SK-N-SH (cell line): ENCODE results near the gene WTIP. TPM values are rescaled to one million over a fixed set of nuclear protein-coding genes. Genes with fewer than 3 reads are reported as not detected.
A peak's percentile ranks its signal among the peaks of the same experiment; 100 is the strongest.

Experiments used
- CTCF ChIA-PET: fragments of 300-600, 350-600 bp; formaldehyde crosslinking; extraction: SDS; loops from one replicate; lab custom pipeline; 2021; lab: Yijun Ruan, JAX
- POLR2A ChIA-PET: fragments of 350-600 bp; sonication (Branson Sonifier 250); formaldehyde crosslinking; extraction: SDS; loops from one replicate; lab custom pipeline; 2020; ENCODE audit warnings: antibody characterized with exemption, inconsistent platforms; lab: Yijun Ruan, JAX
- DNase-seq: peaks from one replicate; pipeline ENCODE4 v3.0.0; 2012
- H2AFZ ChIP-seq: fragments of 200-600 bp; sonication (generic); 2 replicates; pipeline ENCODE4 v1.8.1; 2016; ENCODE audit warnings: antibody characterized with exemption, mild to moderate bottlenecking, low read depth
- H3F3A ChIP-seq: fragments of 200-600 bp; sonication (generic); replicated peaks from 2 replicates; pipeline ENCODE3; 2016; ENCODE audit warnings: antibody characterized with exemption, mild to moderate bottlenecking; ENCODE audit not compliant: insufficient read depth
- H3K27ac ChIP-seq, 2 experiments: fragments of 200-500 bp in 1 of 2; fragments of 200-600 bp in 1 of 2; sonication (Bioruptor generic) in 1 of 2; sonication (generic), shearing (Covaris generic) in 1 of 2; 2 replicates each; pipeline versions ENCODE4 v1.5.1 to v1.6.1; 2014 to 2016; ENCODE audit warnings: low read depth in 2 of 2, inconsistent platforms in 1 of 2, low read length in 1 of 2, mild to moderate bottlenecking in 1 of 2, mixed read lengths in 1 of 2
- H3K27me3 ChIP-seq: fragments of 200-600 bp; sonication (generic), shearing (Covaris generic); 2 replicates; pipeline ENCODE4 v1.6.1; 2016; ENCODE audit warnings: mixed run types; ENCODE audit not compliant: insufficient read depth
- H3K36me3 ChIP-seq, 2 experiments: fragments of 200-500 bp in 1 of 2; fragments of 200-600 bp in 1 of 2; sonication (Bioruptor generic) in 1 of 2; sonication (generic) in 1 of 2; replicated peaks in 1 of 2; 2 replicates each; pipeline versions ENCODE3 to v1.5.1; 2014 to 2016; ENCODE audit warnings: low read length in 1 of 2, mild to moderate bottlenecking in 1 of 2; ENCODE audit not compliant: insufficient read depth in 2 of 2, control insufficient read depth in 1 of 2
- H3K4me1 ChIP-seq, 2 experiments: fragments of 200-500 bp in 1 of 2; fragments of 200-600 bp in 1 of 2; sonication (Bioruptor generic) in 1 of 2; sonication (generic), shearing (Covaris generic) in 1 of 2; 2 replicates each; pipeline versions ENCODE4 v1.5.1 to v1.6.1; 2014 to 2016; ENCODE audit warnings: low read depth in 1 of 2, low read length in 1 of 2, mixed run types in 1 of 2; ENCODE audit not compliant: insufficient read depth in 2 of 2, control insufficient read depth in 1 of 2
- H3K4me2 ChIP-seq: fragments of 200-600 bp; sonication (generic), shearing (Covaris generic); 2 replicates; pipeline ENCODE4 v1.6.1; 2017; ENCODE audit warnings: mixed run types
- H3K4me3 ChIP-seq, 2 experiments: fragments of 200-500 bp in 1 of 2; fragments of 200-600 bp in 1 of 2; sonication (Bioruptor generic) in 1 of 2; sonication (generic), shearing (Covaris generic) in 1 of 2; 2 replicates each; pipeline versions ENCODE4 v1.5.1 to v1.8.1; 2014 to 2016; ENCODE audit warnings: low read depth in 2 of 2, inconsistent platforms in 1 of 2, low read length in 1 of 2, mild to moderate bottlenecking in 1 of 2, mixed read lengths in 1 of 2, moderate library complexity in 1 of 2
- H3K79me2 ChIP-seq: fragments of 200-600 bp; sonication (generic); 2 replicates; pipeline ENCODE4 v1.8.1; 2017; ENCODE audit warnings: mild to moderate bottlenecking; ENCODE audit not compliant: insufficient read depth
- H3K9ac ChIP-seq: fragments of 200-600 bp; sonication (generic); 2 replicates; pipeline ENCODE4 v1.6.1; 2017; ENCODE audit warnings: mixed run types
- H3K9me2 ChIP-seq: fragments of 200-600 bp; sonication (generic); 2 replicates; pipeline ENCODE4 v1.6.1; 2017; ENCODE audit warnings: mixed run types
- H3K9me3 ChIP-seq: fragments of 200-600 bp; sonication (generic); 2 replicates; pipeline ENCODE4 v1.6.1; 2017; ENCODE audit warnings: mixed run types, mild to moderate bottlenecking, moderate library complexity
- H4K20me1 ChIP-seq: fragments of 200-600 bp; sonication (generic); 2 replicates; pipeline ENCODE4 v1.6.1; 2017; ENCODE audit warnings: mild to moderate bottlenecking, mixed run types; ENCODE audit not compliant: insufficient read depth
- CTCF ChIP-seq: fragments of 200-600 bp; sonication (generic); IDR thresholded peaks from 2 replicates; pipeline ENCODE4 v1.6.1; 2017; ENCODE audit warnings: antibody characterized with exemption, mild to moderate bottlenecking, moderate library complexity
- ELF1 ChIP-seq: IDR thresholded peaks from 2 replicates; pipeline ENCODE4 v1.4.0; 2012
- FOSL2 ChIP-seq: IDR thresholded peaks from 2 replicates; pipeline ENCODE4 v1.4.0; 2012; ENCODE audit warnings: low read depth, mild to moderate bottlenecking, moderate library complexity, borderline replicate concordance
- FOXM1 ChIP-seq: IDR thresholded peaks from 2 replicates; pipeline ENCODE4 v1.4.0; 2012; ENCODE audit warnings: low read depth, mild to moderate bottlenecking
- GABPA ChIP-seq: IDR thresholded peaks from 2 replicates; pipeline ENCODE4 v1.4.0; 2012; ENCODE audit warnings: low read depth, mild to moderate bottlenecking
- GATA2 ChIP-seq: sonication (generic); formaldehyde crosslinking; IDR thresholded peaks from 2 replicates; pipeline ENCODE4 v1.5.0; 2020; ENCODE audit warnings: mild to moderate bottlenecking, missing genetic modification reagents
- MEF2A ChIP-seq: IDR thresholded peaks from 2 replicates; pipeline ENCODE4 v1.4.0; 2012; ENCODE audit warnings: low read depth, borderline replicate concordance
- MXI1 ChIP-seq: IDR thresholded peaks from 2 replicates; pipeline ENCODE4 v1.6.1; 2012; ENCODE audit warnings: mild to moderate bottlenecking, low read depth, low read length, improper control_type of control experiment
- NFIC ChIP-seq: IDR thresholded peaks from 2 replicates; pipeline ENCODE4 v1.4.0; 2012; ENCODE audit warnings: borderline replicate concordance
- NRF1 ChIP-seq: IDR thresholded peaks from 2 replicates; pipeline ENCODE4 v1.6.1; 2012; ENCODE audit warnings: low read depth, mild to moderate bottlenecking, low read length
- RAD21 ChIP-seq: IDR thresholded peaks from 2 replicates; pipeline ENCODE4 v1.6.1; 2012; ENCODE audit warnings: mild to moderate bottlenecking, low read length
- REST ChIP-seq: IDR thresholded peaks from 2 replicates; pipeline ENCODE4 v1.6.1; 2012; ENCODE audit warnings: mild to moderate bottlenecking, low read depth, low read length, moderate library complexity
- RXRA ChIP-seq: IDR thresholded peaks from 2 replicates; pipeline ENCODE4 v1.4.0; 2012; ENCODE audit warnings: low read depth, mild to moderate bottlenecking, borderline replicate concordance
- SIN3A ChIP-seq: IDR thresholded peaks from 2 replicates; pipeline ENCODE4 v1.6.1; 2012; ENCODE audit warnings: low read depth, mild to moderate bottlenecking, low read length, moderate library complexity, borderline replicate concordance
- TAF1 ChIP-seq: IDR thresholded peaks from 2 replicates; pipeline ENCODE4 v1.6.1; 2012; ENCODE audit warnings: low read depth, mild to moderate bottlenecking, low read length, moderate library complexity, borderline replicate concordance
- USF1 ChIP-seq: IDR thresholded peaks from 2 replicates; pipeline ENCODE4 v1.4.0; 2012; ENCODE audit warnings: low read depth, borderline replicate concordance
- YY1 ChIP-seq: IDR thresholded peaks from 2 replicates; pipeline ENCODE4 v1.4.0; 2012; ENCODE audit warnings: low read depth, mild to moderate bottlenecking
- WGBS: methylation state at CpG from one replicate; pipeline ENCODE4 v1.1.6; 2017; ENCODE audit warnings: low lambda C conversion rate; 5-methylcytosine and 5-hydroxymethylcytosine counted together
- polyA plus RNA-seq, 3 experiments: library from polyadenylated mRNA; depleted of rRNA; stranded (reverse); fragments of >200 nt; gene quantifications; 2 replicates each; pipeline ENCODE4 v1.2.3, GENCODE V29; 2012

WTIP gene
- polyA plus RNA-seq, 1 of the 3 experiments (the other 2 are of a cell fraction), result 27.7 TPM

GRCh38 chr19:34505321-34506025 lies 23.9 kb downstream of the WTIP start (continued):
- no peak for TF ChIP-seq REST
- TF ChIP-seq USF1, result no peak
- TF ChIP-seq FOSL2, result no peak

- no peak for TF ChIP-seq NRF1
- TF ChIP-seq, all 33 proteins: peak for 0
- no peaks in the 10 kb centered on the region for H3K36me3 ChIP-seq
- 87% methylated on average over 8 of the region's 8 CpGs for WGBS
- no peak overlapping the region for H3K4me2 ChIP-seq
- no peak overlapping the region for H3K9ac ChIP-seq
- 0 out of 2 replicates have a peak, but pooled peaks cover 2% of the 10 kb centered on the region for H3K9me3 ChIP-seq
- H4K20me1 ChIP-seq, result peaks cover 3% of the 10 kb centered on the region; the same call in 1 of the 2 replicates
- ChIA-PET POLR2A (no interaction called here), CTCF (no interaction called here)
- H3K9me2 ChIP-seq, result no peaks in the 10 kb centered on the region
- DNase-seq, result no peak
- H3F3A ChIP-seq, result peaks cover 11% of the 10 kb centered on the region
- no peaks in the 10 kb centered on the region for H3K79me2 ChIP-seq
- no peak overlapping the region for H3K4me3 ChIP-seq
- H3K27me3 ChIP-seq, result no peaks in the 10 kb centered on the region
- H3K27ac ChIP-seq, result no peak overlapping the region
- no peak overlapping the region for H2AFZ ChIP-seq
- no peaks in the 10 kb centered on the region; a peak in 1 of 4 replicates for H3K4me1 ChIP-seq
Measured at GRCh38 chr19:34506026-34506370, 24.4 kb downstream of the WTIP start.

GRCh38 chr19:34507414-34508067 lies 26.0 kb downstream of the WTIP start:
- ChIA-PET POLR2A (no interaction called here), CTCF (interaction anchor here (0.9 kb wide), 1 partner anchor 205 kb away, joined by 4 read pairs; no protein-coding TSS in a partner anchor)
- DNase-seq, result peak; percentile 9
- H3K27me3 ChIP-seq, result no peaks in the 10 kb centered on the region
- H3K79me2 ChIP-seq, result no peaks in the 10 kb centered on the region
- H3K36me3 ChIP-seq, result no peaks in the 10 kb centered on the region
- no peak overlapping the region for H2AFZ ChIP-seq
- H3K9me3 ChIP-seq, result 0 out of 2 replicates have a peak, but pooled peaks cover 3% of the 10 kb centered on the region
- H3F3A ChIP-seq, result peaks cover 7% of the 10 kb centered on the region
- no peak overlapping the region for H3K27ac ChIP-seq
- no peaks in the 10 kb centered on the region for H3K4me1 ChIP-seq
- no peak overlapping the region for H3K9ac ChIP-seq
- 67% methylated on average over 4 of the region's 4 CpGs for WGBS
- no peaks in the 10 kb centered on the region for H4K20me1 ChIP-seq
- no peak overlapping the region for H3K4me3 ChIP-seq
- no peaks in the 10 kb centered on the region for H3K9me2 ChIP-seq
- H3K4me2 ChIP-seq, result no peak overlapping the region
- TF ChIP-seq TAF1 (no peak), SIN3A (no peak), FOXM1 (no peak), MXI1 (no peak), RAD21 (no peak), CTCF (no peak), MEF2A (no peak), NRF1 (no peak), RXRA (no peak), NFIC (no peak), ELF1 (no peak), YY1 (no peak), GABPA (no peak), GATA2 (CRISPR knock-in tag) (no peak)
